Measurements from ENCODE around the gene HABP2.

The HABP2 gene

GRCh38 chr10:113552701-113553100 lies at the start of gene HABP2:
TSS of gene HABP2 (plus strand) at chr10:113553053. CDS start at chr10:113553122, 69 bp downstream.
- DNase-seq (ENCODE audit: low read depth), result no peak

GRCh38 chr10:113503930-113504329 lies 48.9 kb upstream of the HABP2 start:
- no peak for DNase-seq (ENCODE audit: low read depth)

GRCh38 chr10:113504423-113504822 lies 48.4 kb upstream of the HABP2 start:
- no peak for DNase-seq (ENCODE audit: low read depth)

GRCh38 chr10:113506476-113506875 lies 46.4 kb upstream of the HABP2 start:
- no peak for DNase-seq (ENCODE audit: low read depth)

GRCh38 chr10:113511419-113511818 lies 41.4 kb upstream of the HABP2 start:
- no peak for DNase-seq (ENCODE audit: low read depth)

GRCh38 chr10:113515161-113515560 lies 37.7 kb upstream of the HABP2 start:
- DNase-seq (ENCODE audit: low read depth), result no peak

GRCh38 chr10:113515601-113516000 lies 37.3 kb upstream of the HABP2 start:
- no peak for DNase-seq (ENCODE audit: low read depth)

GRCh38 chr10:113516061-113516460 lies 36.8 kb upstream of the HABP2 start:
- DNase-seq (ENCODE audit: low read depth), result no peak

GRCh38 chr10:113517165-113517900 lies 35.5 kb upstream of the HABP2 start:
- no peak for DNase-seq (ENCODE audit: low read depth)

GRCh38 chr10:113517901-113518260 lies 35.0 kb upstream of the HABP2 start:
- DNase-seq (ENCODE audit: low read depth), result no peak

- DNase-seq (ENCODE audit: low read depth), result no peak
These were observed 34.4 kb upstream of the HABP2 start for GRCh38 chr10:113518415-113518814.

- no peak for DNase-seq (ENCODE audit: low read depth)
These were observed 33.8 kb upstream of the HABP2 start for GRCh38 chr10:113518816-113519591.

- no peak for DNase-seq (ENCODE audit: low read depth)
These were observed 33.2 kb upstream of the HABP2 start for GRCh38 chr10:113519681-113520115.

GRCh38 chr10:113520261-113520660 lies 32.6 kb upstream of the HABP2 start:
- no peak for DNase-seq (ENCODE audit: low read depth)

GRCh38 chr10:113520690-113521474 lies 32.0 kb upstream of the HABP2 start:
- no peak for DNase-seq (ENCODE audit: low read depth)

GRCh38 chr10:113521475-113521795 lies 31.4 kb upstream of the HABP2 start:
- DNase-seq (ENCODE audit: low read depth), result no peak

- no peak for DNase-seq (ENCODE audit: low read depth)
These were observed 30.4 kb upstream of the HABP2 start for GRCh38 chr10:113522460-113522859.

- no peak for DNase-seq (ENCODE audit: low read depth)
These were observed 29.8 kb upstream of the HABP2 start for GRCh38 chr10:113523071-113523470.

GRCh38 chr10:113523628-113524027 lies 29.2 kb upstream of the HABP2 start:
- DNase-seq (ENCODE audit: low read depth), result no peak

- DNase-seq (ENCODE audit: low read depth), result no peak
These were observed 28.7 kb upstream of the HABP2 start for GRCh38 chr10:113524120-113524519.

GRCh38 chr10:113524539-113525490 lies 28.0 kb upstream of the HABP2 start:
- no peak for DNase-seq (ENCODE audit: low read depth)

- no peak for DNase-seq (ENCODE audit: low read depth)
These were observed 27.1 kb upstream of the HABP2 start for GRCh38 chr10:113525713-113526112.
